HCEC 1CT (cell line): ENCODE data around the gene MEN1.

Experiments used
- DNase-seq: peaks from one replicate; pipeline ENCODE4 v3.0.0-alpha.2; 2017

The MEN1 gene

DNA sequence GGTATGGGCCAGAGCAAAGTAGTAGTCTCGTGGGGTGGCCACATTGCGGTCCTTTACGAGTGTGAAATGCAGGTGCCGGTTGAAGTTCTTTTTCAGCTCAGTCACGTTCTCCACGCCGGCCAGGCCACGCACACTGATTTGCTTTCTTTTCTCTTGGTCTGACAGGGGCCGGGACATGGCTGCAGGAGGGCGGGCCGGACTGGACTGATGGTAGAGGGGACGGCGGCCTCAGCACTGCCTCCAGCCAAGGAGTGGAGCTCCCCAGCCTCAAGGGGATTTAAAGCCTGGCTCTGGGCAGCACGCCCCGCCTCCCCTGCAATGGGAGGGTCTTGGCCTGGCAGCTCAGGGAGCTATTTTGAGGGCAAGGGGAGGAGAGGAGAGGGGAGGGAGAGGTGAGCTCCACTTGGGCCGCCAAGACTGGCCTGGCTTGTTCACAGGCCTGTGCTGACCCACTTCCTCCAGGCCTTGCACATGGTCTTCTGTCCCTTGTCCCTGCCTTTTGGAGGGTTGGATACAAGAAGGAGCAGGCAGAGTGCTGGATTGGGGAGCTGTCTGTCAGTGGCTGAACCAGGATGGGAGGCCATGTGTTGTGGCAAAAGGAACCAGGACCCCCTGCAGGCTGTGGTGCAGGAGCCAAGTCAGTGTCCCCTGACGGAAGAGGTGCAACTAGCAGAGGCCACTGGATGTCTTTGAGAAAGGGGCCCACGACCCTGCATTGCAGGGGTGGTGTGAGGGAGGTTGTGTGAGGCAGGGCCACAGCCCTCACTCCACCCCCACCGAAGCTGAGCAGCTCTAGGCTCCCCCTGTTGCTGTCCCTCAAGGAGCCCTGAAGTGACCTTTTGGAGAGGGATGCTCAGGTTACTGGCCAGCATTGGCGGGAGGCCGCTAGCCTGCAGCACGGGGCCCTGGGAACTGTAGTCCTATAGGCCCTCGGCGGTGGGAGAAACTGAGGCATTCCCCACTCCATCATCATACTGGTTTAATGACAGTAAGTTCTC lies 50.3 kb downstream of the MEN1 start, which contains the start of gene PYGM:
TSS of gene PYGM (minus strand) at position 253 of the 998 bp plus-strand sequence. CDS start at position 177, 76 bp downstream.
- DNase-seq: no peak

DNA sequence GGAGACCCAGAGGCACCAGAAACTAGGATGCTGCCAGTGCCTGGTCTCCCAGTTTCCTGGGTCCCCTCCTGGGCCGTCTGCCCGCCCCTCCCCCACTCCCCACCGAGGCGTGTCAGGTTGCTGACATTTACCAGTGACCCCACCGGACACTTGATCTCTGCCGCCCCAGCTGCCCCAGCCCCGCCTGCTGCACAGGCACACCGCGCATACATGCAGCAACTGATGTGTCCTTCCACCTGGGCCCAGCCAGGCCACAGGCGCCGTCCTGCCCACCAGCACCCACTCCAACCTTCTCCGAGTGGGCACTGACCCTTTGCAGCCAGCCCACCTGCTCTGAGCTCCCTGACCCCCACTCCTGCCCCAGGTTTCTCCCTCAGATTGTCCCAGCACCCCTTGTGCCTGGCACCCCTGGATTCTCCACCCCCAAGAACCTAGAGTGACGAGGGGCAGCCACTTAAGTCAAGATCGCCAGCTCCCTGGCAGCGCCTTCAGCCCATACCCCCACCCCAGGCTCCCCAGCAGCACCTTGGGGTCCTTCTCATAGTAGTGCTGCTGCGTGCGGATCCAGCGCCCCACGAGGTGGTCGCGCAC lies 51.1 kb downstream of the MEN1 start:
- DNase-seq: no peak

DNA sequence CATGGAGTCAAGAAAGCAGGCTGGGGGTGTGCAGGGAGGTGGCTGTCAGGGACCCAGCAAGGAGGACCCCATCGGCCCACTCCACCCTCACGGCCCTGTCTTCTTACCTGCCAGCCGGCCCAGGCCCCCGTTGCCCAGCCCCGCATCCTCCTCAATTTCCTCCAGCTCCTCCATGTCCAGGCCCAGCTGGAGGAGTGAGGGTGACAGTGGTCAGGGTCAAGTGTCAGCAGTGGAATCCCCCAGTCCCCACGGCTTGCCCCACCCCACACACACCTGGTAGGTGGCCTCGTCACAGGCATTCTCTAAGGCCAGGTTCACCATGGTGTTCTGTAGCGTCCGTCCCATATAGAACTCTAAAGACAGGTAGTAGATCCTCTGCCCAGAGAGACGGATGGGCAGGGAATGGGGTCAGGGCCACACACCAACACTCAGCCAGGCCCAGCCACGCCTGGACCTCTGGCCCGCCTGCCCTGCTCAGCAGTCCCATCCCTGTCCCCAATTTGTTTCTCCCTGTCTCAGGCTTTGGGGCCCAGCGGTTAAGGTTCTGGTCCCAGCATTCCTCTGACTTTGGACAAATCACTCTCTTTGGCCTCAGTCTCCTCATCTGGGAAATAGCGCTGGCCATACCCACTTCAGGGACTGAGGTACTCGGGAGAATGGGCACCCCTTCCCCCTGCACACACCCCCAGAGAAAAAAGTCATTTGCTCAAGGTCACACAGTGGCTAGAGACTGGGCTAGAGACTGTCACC lies 51.8 kb downstream of the MEN1 start:
- DNase-seq: no peak

DNA sequence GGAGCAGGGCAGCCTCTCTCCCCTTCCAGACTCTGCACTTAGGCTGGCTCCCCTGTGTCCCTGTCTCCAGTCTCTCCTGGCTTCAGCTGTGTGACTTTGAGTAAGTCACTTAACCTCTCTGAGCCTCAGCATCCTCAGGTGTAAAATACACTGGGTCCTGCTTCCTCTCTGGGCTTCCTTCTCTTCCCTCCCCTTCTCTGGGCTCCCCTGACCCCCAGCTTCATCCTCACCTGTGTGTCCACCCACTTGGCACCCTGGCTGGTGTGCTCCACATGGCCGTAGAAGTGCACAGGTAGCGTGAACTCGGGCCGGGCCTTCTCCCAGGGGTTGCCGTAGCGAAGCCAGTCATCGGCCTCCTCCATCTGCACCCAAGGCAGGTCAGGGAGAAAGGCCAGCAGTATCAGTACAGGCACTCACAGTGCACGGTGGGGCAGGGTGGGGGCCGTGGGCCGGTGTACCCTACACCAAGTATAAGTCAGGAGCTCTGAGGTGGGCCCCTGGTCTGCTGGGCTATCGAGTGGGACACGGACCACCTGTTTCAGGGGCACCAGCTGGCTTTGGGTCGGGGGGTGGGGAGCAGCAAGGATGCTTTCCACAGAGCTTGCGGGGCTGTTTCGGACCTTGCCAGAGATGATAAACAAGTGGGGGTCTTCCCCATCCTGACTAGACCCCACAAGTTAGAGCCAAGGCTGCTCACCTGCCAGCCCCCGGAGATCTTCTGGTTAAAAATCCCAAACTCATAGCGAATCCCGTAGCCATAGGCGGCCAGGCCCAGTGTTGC lies 52.6 kb downstream of the MEN1 start:
- DNase-seq: no peak

DNA sequence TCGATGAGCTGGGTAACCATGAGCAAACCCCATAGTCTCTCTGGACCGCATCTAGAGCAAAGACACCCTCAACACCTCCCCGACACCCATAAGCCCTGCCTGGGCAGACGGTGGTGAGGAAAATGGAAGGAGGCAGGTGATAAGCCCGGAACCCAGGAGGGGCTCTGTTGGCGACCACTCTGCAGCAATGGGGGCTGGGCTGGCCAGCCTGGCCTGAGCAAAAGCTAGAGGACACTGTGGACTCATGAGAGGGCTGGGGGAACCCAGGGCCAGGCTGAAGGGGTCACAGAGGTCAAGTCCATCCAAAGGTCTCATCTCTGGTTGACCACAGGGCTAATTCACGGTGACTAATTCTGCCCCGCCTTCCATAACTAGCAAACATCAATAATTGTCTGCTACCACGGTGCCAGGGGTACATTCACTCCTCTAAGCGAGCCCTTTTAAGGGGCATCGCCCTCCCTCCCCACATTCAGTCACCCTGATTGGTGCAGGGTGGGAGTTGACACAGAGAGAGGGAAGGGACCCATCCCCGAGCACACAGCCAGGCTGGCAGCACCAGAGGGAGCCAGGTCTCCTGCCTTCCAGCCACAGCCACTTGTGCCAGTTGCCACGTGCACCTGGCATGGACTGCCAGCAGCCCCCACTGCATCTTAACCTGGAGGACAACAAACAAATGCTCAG lies 54.5 kb downstream of the MEN1 start:
- no peak for DNase-seq

DNA sequence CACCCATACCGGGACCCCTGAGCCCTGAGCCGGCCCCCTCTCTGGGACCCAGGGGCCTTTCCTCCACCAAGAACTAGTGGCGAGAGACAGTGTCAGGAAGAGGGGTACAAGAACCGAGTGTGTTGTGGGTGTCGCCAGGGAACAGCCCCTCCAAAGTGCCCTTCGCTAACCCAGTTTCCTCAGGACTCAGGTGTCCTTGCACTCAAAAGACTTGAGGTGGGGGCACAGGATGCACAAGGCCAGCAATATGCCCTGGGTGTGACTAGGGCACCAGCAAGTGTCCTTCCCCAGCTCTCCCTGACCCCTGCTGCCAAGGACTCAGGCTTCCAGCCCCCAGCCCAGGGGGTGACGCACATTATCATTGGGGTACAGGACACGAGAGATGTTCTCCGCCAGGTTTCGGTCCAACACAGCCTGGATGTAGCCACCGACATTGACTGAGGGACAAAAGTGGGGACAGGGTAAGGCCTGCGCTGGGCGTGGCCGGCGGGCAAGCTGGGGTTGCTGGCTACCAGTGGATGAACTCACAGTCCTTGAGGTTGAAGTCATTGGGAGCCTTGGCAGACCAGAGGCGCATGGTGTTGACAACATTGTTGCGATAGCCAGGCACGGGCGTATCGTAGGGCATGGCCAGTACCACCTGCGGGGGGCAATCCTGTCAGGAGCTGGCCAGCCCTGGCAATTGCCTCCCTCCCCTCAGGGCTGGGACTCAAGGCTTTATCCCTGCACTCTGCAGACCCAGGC lies 55.3 kb downstream of the MEN1 start:
- DNase-seq: no peak

DNA sequence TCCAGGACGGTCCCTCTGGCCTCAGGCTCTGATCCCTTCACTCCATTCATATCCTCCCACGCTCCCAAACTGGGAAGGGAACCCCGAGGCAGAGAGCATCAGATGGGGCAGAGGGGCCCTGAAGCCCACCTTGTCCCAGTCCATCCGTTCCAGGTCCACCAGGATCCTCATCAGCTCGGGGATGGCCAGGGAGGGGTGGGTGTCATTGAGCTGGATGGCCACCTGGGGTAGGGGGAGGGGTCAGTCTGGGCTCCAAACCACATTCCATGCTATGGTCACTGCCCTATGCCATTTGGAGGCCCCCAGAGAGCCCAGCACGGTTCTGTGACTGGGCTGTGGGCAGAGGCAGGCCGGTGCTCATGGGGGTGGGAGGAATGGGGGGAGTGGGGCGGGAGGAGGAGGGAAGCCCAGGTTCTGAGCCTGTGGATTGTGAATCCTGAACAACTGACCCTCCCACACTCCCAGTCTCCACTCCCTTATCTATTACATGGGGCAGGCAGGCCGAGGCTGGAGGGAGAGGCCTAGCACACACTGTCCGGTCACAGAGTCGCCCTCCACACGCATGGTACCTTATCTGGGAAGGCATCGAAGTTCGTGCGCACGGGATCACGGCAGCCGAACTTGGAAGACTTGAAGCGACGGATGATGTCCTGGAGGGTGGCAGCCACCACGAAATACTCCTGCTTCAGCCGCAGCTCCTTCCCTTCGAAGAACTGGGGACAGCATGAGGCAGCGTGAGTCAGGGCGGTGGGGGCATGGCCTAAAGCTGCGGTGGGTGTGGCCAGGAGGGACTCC lies 56.0 kb downstream of the MEN1 start:
- DNase-seq: no peak
